ENCODE results near the gene CRLF1. TPM values are rescaled to one million over a fixed set of nuclear protein-coding genes. Genes with fewer than 3 reads are reported as not detected.

CRLF1 gene
- total RNA-seq, 1 experiment from 2014 or later, result 2.6 TPM

Small RNA genes lying within 50 kb of the gene (small RNA-seq; reads per million reads assigned to genes)
- gene RN7SL155P, result 0 reads per million in 2 experiments

Other genes starting within 250 kb of the CRLF1 start
- gene GDF15, start 220.6 kb downstream of the CRLF1 start, total RNA-seq (2014; rRNA removed; shearing (Covaris generic)), result 873 and 1,003 TPM in 2 replicates
- not detected in 2 replicates for gene LRRC25, start 209.2 kb downstream of the CRLF1 start, total RNA-seq (2014; rRNA removed; shearing (Covaris generic))
- gene SSBP4, start 187.4 kb downstream of the CRLF1 start, total RNA-seq (2014; rRNA removed; shearing (Covaris generic)), result 18.9 and 25.7 TPM in 2 replicates
- gene ISYNA1, start 168.7 kb downstream of the CRLF1 start, total RNA-seq (2014; rRNA removed; shearing (Covaris generic)), result 8.3 and 12.7 TPM in 2 replicates
- 4.0 and 4.7 TPM in 2 replicates for gene ELL, start 84.7 kb downstream of the CRLF1 start, total RNA-seq (2014; rRNA removed; shearing (Covaris generic))
- gene FKBP8, start 63.2 kb downstream of the CRLF1 start, total RNA-seq (2014; rRNA removed; shearing (Covaris generic)), result 151 and 174 TPM in 2 replicates
- 70.6 and 74.1 TPM in 2 replicates for gene KXD1, start 48.9 kb downstream of the CRLF1 start, total RNA-seq (2014; rRNA removed; shearing (Covaris generic))
- gene UBA52, start 34.9 kb downstream of the CRLF1 start, total RNA-seq (2014; rRNA removed; shearing (Covaris generic)), result 1,284 and 1,363 TPM in 2 replicates
- gene REX1BD, start 18.0 kb downstream of the CRLF1 start, total RNA-seq (2014; rRNA removed; shearing (Covaris generic)), result 25.0 and 28.8 TPM in 2 replicates
- gene TMEM59L, start 6.1 kb upstream of the CRLF1 start, total RNA-seq (2014; rRNA removed; shearing (Covaris generic)), result 0.08 TPM in 1 of 2 replicates, not detected in the other
- 0.77 and 1.3 TPM in 2 replicates for gene KLHL26, start 30.2 kb upstream of the CRLF1 start, total RNA-seq (2014; rRNA removed; shearing (Covaris generic))
- gene CRTC1, start 76.9 kb upstream of the CRLF1 start, total RNA-seq (2014; rRNA removed; shearing (Covaris generic)), result 0.95 and 1.2 TPM in 2 replicates
- gene COMP, start 184.5 kb upstream of the CRLF1 start, total RNA-seq (2014; rRNA removed; shearing (Covaris generic)), result not detected in 2 replicates
- 22.4 and 25.7 TPM in 2 replicates for gene UPF1, start 225.2 kb upstream of the CRLF1 start, total RNA-seq (2014; rRNA removed; shearing (Covaris generic))

All from SK-MEL-5 (cell line).